Measurements from ENCODE around the gene PTPRB. TPM values are rescaled to one million over a fixed set of nuclear protein-coding genes. Genes with fewer than 3 reads are reported as not detected.

Gene PTPRB
- total and polyA plus RNA-seq, 8 donors, result 1.2 to 51.2 (median 10.5) TPM

DNA sequence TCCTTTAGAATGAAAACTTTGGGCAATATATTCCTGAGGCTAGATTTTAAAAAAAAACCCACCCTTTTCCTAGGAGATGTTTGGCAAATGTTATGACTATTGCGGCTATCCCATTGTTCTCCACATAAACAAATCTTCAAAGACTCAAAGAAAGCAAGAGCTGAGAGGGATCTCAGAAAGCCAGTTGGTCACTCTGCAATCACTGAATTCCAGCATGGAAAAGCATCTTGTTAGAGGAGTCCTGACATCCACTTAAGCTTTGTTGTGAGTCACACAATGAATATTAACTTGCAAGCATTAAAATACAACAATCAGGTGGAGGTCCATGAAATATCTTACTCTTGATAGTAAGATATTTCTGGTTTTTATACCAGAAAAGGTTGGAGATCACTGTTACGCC is 11.0 kb upstream of the PTPRB start:
- Histone ChIP-seq H3K4me1 (peaks cover 0 to 14% (median 0%) of the 10 kb centered on the region in 4 donors), H3K36me3 (no peaks in the 10 kb centered on the region), H3K4me3 (no peak overlapping the region), H3K27ac (no peak overlapping the region), H3K9me3 (no peaks in the 10 kb centered on the region), H3K27me3 (no peaks in the 10 kb centered on the region)
- intact Hi-C loops (cut with DNase I; ENCODE audit: low total_unique reads), result no loop called here
- TF ChIP-seq POLR2AphosphoS5 (IDR thresholded peaks at IDR 0.05) (no peak), POLR2A (IDR thresholded peaks at IDR 0.05) (no peak), EP300 (IDR thresholded peaks at IDR 0.05) (no peak), CTCF (IDR thresholded peaks at IDR 0.05) (no peak)
- no peak for DNase-seq
- WGBS, 5 donors, result 77 to 93% (median 91%) methylated on average over 2 of the region's 2 CpGs

DNA sequence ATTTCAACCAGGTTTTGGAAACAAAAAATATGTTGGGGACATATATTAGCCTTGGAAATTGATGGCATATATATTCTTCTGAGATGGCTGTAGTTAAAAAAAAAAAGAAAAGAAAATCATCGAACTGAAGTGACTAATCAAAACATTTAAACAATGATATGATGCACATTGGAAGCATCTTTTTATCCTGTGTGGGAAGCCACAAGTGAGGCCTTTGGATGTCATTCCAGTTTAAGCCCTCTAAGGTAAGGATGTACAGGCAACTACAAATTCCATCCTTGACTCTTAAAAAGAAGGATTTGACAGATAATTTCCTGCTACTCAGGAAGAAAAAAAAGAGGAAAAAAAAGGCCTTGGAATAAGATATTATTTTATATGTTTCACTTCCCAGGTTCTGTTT is 9.6 kb upstream of the PTPRB start:
- 46 to 74% (median 69%) methylated on average over 1 of the region's 1 CpG for WGBS, 5 donors
- Histone ChIP-seq H3K27ac (no peak overlapping the region), H3K4me3 (no peak overlapping the region), H3K27me3 (no peaks in the 10 kb centered on the region), H3K36me3 (no peaks in the 10 kb centered on the region), H3K4me1 (peaks cover 0 to 14% (median 0%) of the 10 kb centered on the region in 4 donors), H3K9me3 (no peaks in the 10 kb centered on the region)
- intact Hi-C loops (cut with DNase I; ENCODE audit: low total_unique reads), result no loop called here
- TF ChIP-seq POLR2A (IDR thresholded peaks at IDR 0.05), result no peak
- no peak for TF ChIP-seq POLR2AphosphoS5 (IDR thresholded peaks at IDR 0.05)
- no peak for TF ChIP-seq EP300 (IDR thresholded peaks at IDR 0.05)
- TF ChIP-seq CTCF (IDR thresholded peaks at IDR 0.05), result no peak
- DNase-seq, result no peak

GRCh38 chr12:70645494-70646317 is 8.5 kb upstream of the PTPRB start:
- WGBS, 5 donors, result 13 to 24% (median 19%) methylated on average over 10 of the region's 10 CpGs
- no peaks in the 10 kb centered on the region for H3K36me3 ChIP-seq
- H3K9me3 ChIP-seq, result no peaks in the 10 kb centered on the region
- H3K4me3 ChIP-seq, result no peak overlapping the region
- no peaks in the 10 kb centered on the region for H3K27me3 ChIP-seq
- peak; percentile 36 to 83 for DNase-seq
- H3K27ac ChIP-seq, result peak overlapping the region in 3 of 5 donors; percentile 1 to 31 (median 20)
- TF ChIP-seq POLR2AphosphoS5 (IDR thresholded peaks at IDR 0.05), result peak; percentile 17 to 68 (median 57)
- no peak for TF ChIP-seq EP300 (IDR thresholded peaks at IDR 0.05)
- intact Hi-C loops (cut with DNase I; ENCODE audit: low total_unique reads), result no loop called here
- H3K4me1 ChIP-seq, result peaks cover 0 to 14% (median 0%) of the 10 kb centered on the region in 4 donors

GRCh38 chr12:70644861-70645260 is 7.6 kb upstream of the PTPRB start:
- H3K9me3 ChIP-seq, result no peaks in the 10 kb centered on the region
- intact Hi-C loops (cut with DNase I; ENCODE audit: low total_unique reads), result no loop called here
- no peak overlapping the region for H3K27ac ChIP-seq
- H3K27me3 ChIP-seq, result no peaks in the 10 kb centered on the region
- no peak overlapping the region for H3K4me3 ChIP-seq
- WGBS, 5 donors, result 82 to 90% (median 87%) methylated on average over 2 of the region's 2 CpGs
- DNase-seq, result no peak
- H3K36me3 ChIP-seq, result no peaks in the 10 kb centered on the region
- H3K4me1 ChIP-seq, result peaks cover 0 to 14% (median 0%) of the 10 kb centered on the region in 4 donors
- TF ChIP-seq POLR2AphosphoS5 (IDR thresholded peaks at IDR 0.05) (no peak), EP300 (IDR thresholded peaks at IDR 0.05) (no peak), CTCF (IDR thresholded peaks at IDR 0.05) (no peak), POLR2A (IDR thresholded peaks at IDR 0.05) (no peak)

- H3K4me1 ChIP-seq, result peaks cover 0 to 14% (median 0%) of the 10 kb centered on the region in 4 donors
- no peak overlapping the region for H3K27ac ChIP-seq
- 76 to 88% (median 84%) methylated on average over 3 of the region's 3 CpGs for WGBS, 5 donors
- no peak for TF ChIP-seq POLR2AphosphoS5 (IDR thresholded peaks at IDR 0.05)
- no peak for TF ChIP-seq CTCF (IDR thresholded peaks at IDR 0.05)
- TF ChIP-seq POLR2A (IDR thresholded peaks at IDR 0.05), result no peak
- no peak for TF ChIP-seq EP300 (IDR thresholded peaks at IDR 0.05)
- DNase-seq, result no peak
- H3K4me3 ChIP-seq, result no peak overlapping the region
- H3K36me3 ChIP-seq, result no peaks in the 10 kb centered on the region
- no peaks in the 10 kb centered on the region for H3K9me3 ChIP-seq
- intact Hi-C loops (cut with DNase I; ENCODE audit: low total_unique reads), result no loop called here
- no peaks in the 10 kb centered on the region for H3K27me3 ChIP-seq
These were observed 6.7 kb upstream of the PTPRB start for GRCh38 chr12:70643939-70644338.

Data from stomach (tissue), 9 donors.